Stimulated activated CD4-positive, alpha-beta T cell treated with anti-CD3 and anti-CD28 coated beads, Interleukin-2, amount 100 ng/mL, for 48 hours (primary cell): ENCODE data around the gene DCTD.

Source experiments
- DNase-seq, 2 donors: peaks; one replicate each; pipeline ENCODE4 v3.0.0-alpha.2; 2020

The DCTD gene

DNA sequence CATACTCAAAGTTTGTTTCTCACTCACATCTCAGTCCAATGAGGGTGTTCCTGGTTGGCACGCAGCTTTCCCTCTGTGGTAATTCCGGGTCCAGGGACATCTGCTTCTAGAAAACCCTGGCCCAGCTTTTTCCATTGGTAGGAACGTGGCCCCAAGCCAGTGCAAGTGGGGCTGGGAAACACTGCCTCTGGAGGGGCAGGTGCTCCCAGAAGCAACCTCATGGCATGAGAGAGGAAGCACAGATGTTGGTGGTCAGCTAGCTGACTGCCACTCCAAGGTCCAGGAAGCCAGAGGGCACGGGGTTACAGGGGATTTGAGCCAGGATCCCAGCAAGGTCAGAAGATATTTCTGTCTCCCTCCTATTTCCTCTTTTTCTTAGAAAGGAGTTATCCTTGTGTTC lies 47.5 kb downstream of the DCTD start:
- no peak for DNase-seq

DNA sequence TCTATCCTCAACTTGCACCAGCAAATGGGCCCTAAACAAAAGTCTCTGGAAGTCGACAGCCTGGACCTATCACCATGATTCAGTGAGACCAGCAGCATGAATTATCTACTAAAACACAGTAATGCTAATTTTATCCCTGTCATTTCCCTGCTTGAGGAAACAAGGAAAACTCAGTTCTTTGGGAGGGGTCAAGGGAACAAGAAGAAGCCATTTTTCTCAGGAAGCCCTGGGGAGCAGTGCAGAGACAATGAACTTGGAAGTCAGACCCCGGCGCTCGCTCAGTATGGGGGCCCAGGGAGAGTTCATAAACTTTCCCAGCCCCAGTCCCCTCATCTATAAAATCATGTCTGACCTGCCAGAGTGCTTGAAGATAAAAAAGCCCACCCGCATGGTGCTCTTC lies 50.4 kb downstream of the DCTD start:
- DNase-seq, result no peak

GRCh38 chr4:182863501-182863900 lies 53.7 kb downstream of the DCTD start:
- no peak for DNase-seq

DNA sequence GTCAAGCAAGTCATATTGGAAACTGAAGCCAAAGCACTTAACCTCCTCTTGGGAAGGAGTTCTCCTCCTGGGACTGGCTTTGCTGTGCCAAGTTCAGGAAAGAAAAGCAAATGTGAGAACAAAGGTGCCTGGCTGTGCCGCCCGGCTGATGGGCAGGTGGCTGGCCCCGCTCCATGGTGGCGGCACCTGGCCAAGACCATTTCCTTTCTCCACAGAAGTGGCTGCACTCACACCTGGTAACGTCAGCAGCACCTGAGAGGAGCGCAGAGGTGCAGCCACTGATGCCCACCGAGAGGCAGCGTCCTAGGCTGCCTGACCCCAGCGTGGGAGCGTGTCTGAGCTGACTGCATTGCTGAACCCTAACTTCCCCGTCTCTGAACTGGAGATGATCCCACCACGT lies 54.3 kb downstream of the DCTD start:
- DNase-seq, result no peak

- no peak for DNase-seq
Measured at GRCh38 chr4:182862141-182862875, 54.9 kb downstream of the DCTD start.

- no peak for DNase-seq
Measured at GRCh38 chr4:182861346-182861745, 55.8 kb downstream of the DCTD start.

GRCh38 chr4:182859730-182860129 lies 57.5 kb downstream of the DCTD start:
- no peak for DNase-seq

DNA sequence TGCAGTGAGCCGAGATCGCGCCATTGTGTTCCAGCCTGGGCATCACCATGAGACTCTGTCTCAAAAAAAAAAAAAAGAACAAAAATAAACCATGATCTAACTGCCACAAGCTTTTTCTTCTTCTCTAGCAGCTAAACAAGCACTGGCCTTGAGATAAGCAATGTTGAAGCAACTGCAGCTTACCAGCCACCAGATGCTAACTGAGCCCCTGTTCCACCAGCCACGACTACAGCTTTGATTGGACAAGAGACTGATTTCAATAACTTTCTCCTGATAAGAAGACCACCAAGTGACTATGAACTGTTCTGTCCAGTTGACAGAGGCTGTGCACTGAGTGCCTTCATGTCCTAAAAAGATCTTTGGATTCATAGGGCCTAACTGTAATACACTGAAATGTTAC lies 58.5 kb downstream of the DCTD start:
- no peak for DNase-seq

DNA sequence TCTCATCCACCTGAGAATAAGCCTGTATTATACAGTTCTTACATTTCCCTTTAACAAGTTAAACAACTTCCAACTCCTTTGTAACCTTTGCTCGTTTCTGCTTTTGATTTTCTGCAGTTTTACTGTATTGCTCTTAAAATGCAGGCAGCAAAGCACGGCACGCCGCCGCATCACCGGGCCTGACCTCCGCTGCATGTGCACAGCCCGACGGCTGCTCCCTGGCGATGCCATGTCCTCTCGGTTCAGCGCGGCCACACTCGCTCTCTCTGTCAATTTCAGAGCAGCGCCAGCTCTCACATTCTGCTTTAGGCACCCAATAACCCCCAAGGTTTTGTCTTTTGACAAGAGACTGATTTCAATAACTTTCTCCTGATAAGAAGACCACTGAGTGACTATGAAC lies 60.3 kb downstream of the DCTD start:
- DNase-seq, result no peak

- no peak for DNase-seq
Measured at GRCh38 chr4:182855877-182856276, 61.3 kb downstream of the DCTD start.

DNA sequence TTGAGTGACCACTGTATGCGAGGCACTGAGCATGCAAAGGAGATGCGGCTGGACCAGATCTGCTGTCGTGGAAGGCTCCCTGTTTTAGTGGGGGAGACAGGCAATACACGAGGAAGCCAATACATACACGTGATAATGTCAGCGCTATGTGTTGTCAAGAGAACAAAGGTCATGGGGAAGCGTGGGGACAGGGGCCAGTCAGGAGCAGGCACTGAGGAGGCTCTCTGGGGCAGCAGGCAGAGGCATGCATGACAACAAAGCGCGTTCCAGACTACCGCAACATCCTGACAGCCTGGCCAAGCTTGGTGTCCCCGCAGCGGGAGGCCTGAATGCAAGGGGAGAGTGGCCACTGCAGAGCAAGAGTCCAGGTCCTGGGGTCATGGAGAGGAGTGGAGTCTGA lies 61.9 kb downstream of the DCTD start:
- no peak for DNase-seq

- no peak for DNase-seq
Measured at GRCh38 chr4:182854466-182854865, 62.7 kb downstream of the DCTD start.

GRCh38 chr4:182853731-182854330 lies 63.4 kb downstream of the DCTD start:
- DNase-seq, result no peak

DNA sequence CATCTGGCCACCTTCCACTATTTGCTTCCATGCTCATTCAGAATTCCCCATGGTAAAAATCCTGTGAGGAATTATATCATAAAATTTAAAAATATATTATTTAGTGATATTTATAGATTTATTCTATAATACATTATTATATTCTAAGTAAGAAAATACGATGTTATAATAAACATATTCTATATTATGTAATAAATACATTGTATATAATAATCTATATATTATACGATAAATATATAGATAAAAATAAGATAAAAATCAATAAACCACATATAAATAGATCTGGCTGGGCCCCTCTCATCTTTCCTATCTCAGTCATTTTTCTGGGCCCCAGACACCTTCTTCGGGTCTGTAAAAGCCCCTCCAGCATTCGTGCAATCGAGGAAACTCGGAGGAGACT lies 68.5 kb downstream of the DCTD start:
- DNase-seq, result no peak

GRCh38 chr4:182847576-182848450 lies 69.4 kb downstream of the DCTD start:
- DNase-seq, result no peak

GRCh38 chr4:182846036-182846435 lies 71.2 kb downstream of the DCTD start:
- DNase-seq, result no peak

DNA sequence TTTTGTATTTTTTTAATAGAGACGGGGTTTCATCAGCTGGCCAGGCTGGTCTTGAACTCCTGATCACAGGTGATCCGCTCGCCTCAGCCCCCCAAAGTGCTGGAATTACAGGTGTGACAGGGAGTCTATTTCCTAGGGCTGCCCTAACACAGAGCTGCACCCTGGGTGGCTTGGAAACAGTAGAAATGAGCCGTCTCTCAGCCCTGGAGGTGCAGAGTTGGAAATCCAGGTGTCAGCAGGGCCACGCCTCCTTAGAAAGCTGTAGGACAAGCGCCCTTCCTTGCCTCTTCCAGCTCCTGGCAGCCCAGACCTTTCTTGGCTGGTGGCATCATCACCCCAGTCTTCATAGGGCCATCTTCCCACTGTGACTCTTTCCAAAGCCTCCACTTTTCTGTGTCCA lies 71.6 kb downstream of the DCTD start:
- DNase-seq, result no peak

- no peak for DNase-seq
Measured at GRCh38 chr4:182843808-182844325, 73.3 kb downstream of the DCTD start.

- DNase-seq, result no peak
Measured at GRCh38 chr4:182842759-182843390, 74.3 kb downstream of the DCTD start.

DNA sequence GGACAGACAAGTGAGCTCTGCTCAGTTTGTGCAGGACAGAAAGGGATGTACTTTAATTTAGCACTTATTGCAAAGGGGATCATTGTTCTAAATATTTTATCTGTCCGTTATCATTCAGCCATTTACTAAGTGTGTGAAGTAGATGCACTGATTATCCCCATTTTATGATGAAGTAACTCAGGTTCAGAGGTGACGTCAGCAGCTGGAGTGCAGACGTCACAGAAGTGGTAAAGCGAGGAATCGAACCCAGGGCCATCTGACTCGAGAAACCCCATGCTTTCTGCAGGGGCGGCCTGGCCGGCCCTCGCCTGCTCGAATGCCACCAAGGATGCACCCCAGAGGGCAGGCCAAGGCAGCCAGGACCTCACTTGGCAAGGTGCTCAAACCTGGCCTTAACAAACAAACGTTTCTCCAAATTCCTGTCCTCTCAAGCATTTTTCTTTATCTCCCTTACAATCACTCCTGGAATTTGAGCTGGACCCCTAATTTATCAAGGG lies 75.0 kb downstream of the DCTD start:
- no peak for DNase-seq

DNA sequence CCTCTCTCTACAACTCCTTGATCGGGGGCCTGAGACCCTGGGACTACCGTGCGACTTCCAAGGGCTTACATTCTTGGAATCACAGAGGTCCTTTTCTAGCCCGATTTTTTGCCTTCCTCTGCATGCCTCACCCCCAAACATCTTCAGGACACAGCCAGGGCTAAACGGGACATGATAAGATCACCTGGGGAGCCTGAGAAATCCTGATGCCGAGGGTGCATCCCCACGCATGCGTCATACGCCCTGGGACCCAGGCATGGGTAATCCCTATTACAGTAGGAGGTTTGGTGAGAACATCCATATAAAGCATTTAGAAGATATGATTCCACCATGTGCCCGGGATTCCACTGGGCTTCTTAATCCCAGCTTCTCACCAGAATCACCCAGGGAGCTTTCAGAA lies 77.1 kb downstream of the DCTD start:
- DNase-seq, result no peak
